ENCODE results near the gene SCYGR7.
"Not testable (repeated sequence)": the region's sequence is repeated elsewhere in the genome, so short reads cannot be mapped to it uniquely, and the experiment has no call there.

SCYGR7 gene
- 0 reads per million in 2 experiments for total RNA-seq

- DNase-seq (ENCODE audit: low read depth): no peak
Measured at GRCh38 chr2:227728035-227728434, at the start of gene SCYGR7. Gene SCYGR7, plus strand, starts transcription at chr2:227728335. Its CDS starts 0 bp downstream, at chr2:227728335.

GRCh38 chr2:227684258-227684657 lies 43.9 kb upstream of the SCYGR7 start:
- DNase-seq (ENCODE audit: low read depth): no peak

- no peak for DNase-seq (ENCODE audit: low read depth)
Measured at GRCh38 chr2:227687189-227687588, 40.9 kb upstream of the SCYGR7 start.

GRCh38 chr2:227696990-227697679 lies 31.0 kb upstream of the SCYGR7 start:
- DNase-seq (ENCODE audit: low read depth): no peak

GRCh38 chr2:227701556-227701955 lies 26.6 kb upstream of the SCYGR7 start:
- no peak for DNase-seq (ENCODE audit: low read depth)

- no peak for DNase-seq (ENCODE audit: low read depth)
Measured at GRCh38 chr2:227703280-227703732, 24.8 kb upstream of the SCYGR7 start.

GRCh38 chr2:227703961-227704360 lies 24.2 kb upstream of the SCYGR7 start:
- no peak for DNase-seq (ENCODE audit: low read depth)

- DNase-seq (ENCODE audit: low read depth): no peak
Measured at GRCh38 chr2:227706859-227707258, 21.3 kb upstream of the SCYGR7 start.

GRCh38 chr2:227707390-227707789 lies 20.7 kb upstream of the SCYGR7 start:
- DNase-seq (ENCODE audit: low read depth): no peak

- no peak for DNase-seq (ENCODE audit: low read depth)
Measured at GRCh38 chr2:227710986-227711385, 17.1 kb upstream of the SCYGR7 start.

- no peak for DNase-seq (ENCODE audit: low read depth)
Measured at GRCh38 chr2:227713291-227713690, 14.8 kb upstream of the SCYGR7 start.

- DNase-seq (ENCODE audit: low read depth): no peak
Measured at GRCh38 chr2:227716501-227716900, 11.6 kb upstream of the SCYGR7 start.

- no peak for DNase-seq (ENCODE audit: low read depth)
Measured at GRCh38 chr2:227717687-227718567, 10.2 kb upstream of the SCYGR7 start, which contains the start of gene SLC19A3. Gene SLC19A3, minus strand, starts transcription at chr2:227718028. Its CDS starts 15,710 bp downstream, at chr2:227702318.

- no peak for DNase-seq (ENCODE audit: low read depth)
Measured at GRCh38 chr2:227719641-227720040, 8.5 kb upstream of the SCYGR7 start.

- DNase-seq (ENCODE audit: low read depth): no peak
Measured at GRCh38 chr2:227720680-227721079, 7.5 kb upstream of the SCYGR7 start.

GRCh38 chr2:227722821-227723220 lies 5.3 kb upstream of the SCYGR7 start:
- DNase-seq (ENCODE audit: low read depth): not testable (repeated sequence)

GRCh38 chr2:227724394-227725039 lies 3.6 kb upstream of the SCYGR7 start, which contains the start of gene SCYGR6:
Gene SCYGR6, minus strand, starts transcription at chr2:227724757. Its CDS starts 0 bp downstream, at chr2:227724757.
- DNase-seq (ENCODE audit: low read depth): no peak

- DNase-seq (ENCODE audit: low read depth): no peak
Measured at GRCh38 chr2:227739351-227739750, 11.2 kb downstream of the SCYGR7 start.

- DNase-seq (ENCODE audit: low read depth): not testable (repeated sequence)
Measured at GRCh38 chr2:227740705-227741104, 12.6 kb downstream of the SCYGR7 start.

GRCh38 chr2:227745594-227745993 lies 17.5 kb downstream of the SCYGR7 start, which contains the start of gene SCYGR8:
Gene SCYGR8, plus strand, starts transcription at chr2:227745894. Its CDS starts 0 bp downstream, at chr2:227745894.
- DNase-seq (ENCODE audit: low read depth): no peak

- no peak for DNase-seq (ENCODE audit: low read depth)
Measured at GRCh38 chr2:227748079-227748478, 19.9 kb downstream of the SCYGR7 start.

GRCh38 chr2:227756261-227756660 lies 28.1 kb downstream of the SCYGR7 start:
- DNase-seq (ENCODE audit: low read depth): not testable (repeated sequence)

All from T follicular helper cell (primary cell).